OCI-LY1 (cell line): ENCODE results near the gene LGSN.
"Not testable (repeated sequence)": the region's sequence is repeated elsewhere in the genome, so short reads cannot be mapped to it uniquely, and the experiment has no call there.

ENCODE experiments used
- H2AFZ ChIP-seq: fragments of 200-600 bp; sonication (generic), shearing (Covaris generic); 2 replicates; pipeline ENCODE4 v1.6.0; 2014; ENCODE audit warnings: antibody characterized with exemption, mild to moderate bottlenecking, low read length
- H3F3A ChIP-seq: fragments of 200-600 bp; sonication (generic), shearing (Covaris generic); 2 replicates; pipeline ENCODE4 v1.6.0; 2014; ENCODE audit warnings: mild to moderate bottlenecking, antibody characterized with exemption, low read length, moderate library complexity; ENCODE audit not compliant: insufficient read depth
- H3K27ac ChIP-seq: fragments of 200-600 bp; sonication (generic); 2 replicates; pipeline ENCODE4 v1.5.1; 2014; ENCODE audit warnings: low read length, mixed run types, mild to moderate bottlenecking, low read depth; ENCODE audit not compliant: poor library complexity, severe bottlenecking
- H3K27me3 ChIP-seq: fragments of 200-600 bp; sonication (generic); 2 replicates; pipeline ENCODE4 v1.6.0; 2014; ENCODE audit warnings: antibody characterized with exemption, mild to moderate bottlenecking, low read length, moderate library complexity; ENCODE audit not compliant: insufficient read depth
- H3K36me3 ChIP-seq: fragments of 200-600 bp; sonication (generic); 2 replicates; pipeline ENCODE4 v1.6.1; 2014; ENCODE audit warnings: mild to moderate bottlenecking, antibody characterized with exemption, low read length, moderate library complexity, mixed read lengths; ENCODE audit not compliant: insufficient read depth
- H3K4me1 ChIP-seq: fragments of 200-600 bp; sonication (generic); 2 replicates; pipeline ENCODE4 v1.5.1; 2014; ENCODE audit warnings: mild to moderate bottlenecking, low read length, moderate library complexity; ENCODE audit not compliant: insufficient read depth, severe bottlenecking
- H3K4me2 ChIP-seq: fragments of 200-600 bp; sonication (generic), shearing (Covaris generic); 2 replicates; pipeline ENCODE4 v1.6.1; 2014; ENCODE audit warnings: low read length
- H3K4me3 ChIP-seq: fragments of 200-600 bp; sonication (generic); 2 replicates; pipeline ENCODE4 v1.5.1; 2014; ENCODE audit warnings: low read length, low read depth, mild to moderate bottlenecking, mixed read lengths; ENCODE audit not compliant: poor library complexity, severe bottlenecking
- H3K79me2 ChIP-seq: fragments of 200-600 bp; shearing (Covaris generic); 2 replicates; pipeline ENCODE4 v1.6.1; 2016; ENCODE audit warnings: mixed run types, low read length, mixed read lengths; ENCODE audit not compliant: insufficient read depth
- H3K9ac ChIP-seq: fragments of 200-600 bp; sonication (generic), shearing (Covaris generic); 2 replicates; pipeline ENCODE4 v1.6.1; 2014; ENCODE audit warnings: mild to moderate bottlenecking, low read length, mixed read lengths
- H3K9me2 ChIP-seq: fragments of 200-600 bp; sonication (generic), shearing (Covaris generic); 2 replicates; pipeline ENCODE4 v1.6.1; 2014; ENCODE audit warnings: low read depth, mild to moderate bottlenecking, low read length, mixed read lengths
- H3K9me3 ChIP-seq: fragments of 200-600 bp; shearing (Covaris generic); 2 replicates; pipeline ENCODE4 v1.6.1; 2014; ENCODE audit warnings: low read length, mixed read lengths
- H4K20me1 ChIP-seq: fragments of 200-600 bp; sonication (generic), shearing (Covaris generic); 2 replicates; pipeline ENCODE4 v1.6.0; 2016; ENCODE audit warnings: mild to moderate bottlenecking, low read length; ENCODE audit not compliant: insufficient read depth
- CTCF ChIP-seq: fragments of 200-600 bp; sonication (generic), shearing (Covaris generic); IDR thresholded peaks from 2 replicates; pipeline ENCODE4 v1.5.1; 2017; ENCODE audit warnings: mild to moderate bottlenecking, antibody characterized with exemption, low read length, moderate library complexity, mixed read lengths
- EZH2 ChIP-seq: fragments of 200-600 bp; sonication (generic), shearing (Covaris generic); IDR thresholded peaks from 2 replicates; pipeline ENCODE4 v1.8.0; 2017; ENCODE audit warnings: borderline replicate concordance, mixed run types, mild to moderate bottlenecking, antibody characterized with exemption, low read length, moderate library complexity, mixed read lengths

The LGSN gene

DNA sequence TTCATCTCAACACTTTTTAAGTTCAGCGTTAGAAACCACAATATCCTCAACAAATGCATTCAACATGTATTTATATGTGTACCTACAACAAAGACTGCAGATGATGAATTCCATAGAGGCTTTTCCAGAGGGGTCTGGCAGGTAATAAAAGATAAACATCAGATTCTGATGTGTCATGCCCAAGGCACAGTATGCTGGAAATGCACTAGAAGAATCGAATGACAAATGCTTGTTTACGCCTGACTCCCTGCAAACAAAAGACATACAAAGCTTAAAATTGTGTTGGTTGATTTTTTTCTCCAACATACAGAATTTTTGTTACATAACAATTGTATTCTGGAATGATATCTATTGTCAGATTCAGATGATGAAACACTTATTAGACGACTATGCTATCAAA is at the start of gene LGSN:
LGSN (minus strand) TSS at position 45 of the 400 bp plus-strand sequence; CDS start at position 5, 40 bp downstream.
- no peaks in the 10 kb centered on the region for H3F3A ChIP-seq
- no peak within 1 kb of the TSS for H3K27ac ChIP-seq
- no peak within 1 kb of the TSS for H3K9ac ChIP-seq
- no peaks in the 10 kb centered on the region for H3K4me1 ChIP-seq
- no peak within 1 kb of the TSS for H3K4me3 ChIP-seq
- TF ChIP-seq EZH2, result no peak
- TF ChIP-seq CTCF, result no peak
- no peaks in the 10 kb centered on the region for H3K27me3 ChIP-seq
- H3K9me2 ChIP-seq, result no peaks in the 10 kb centered on the region
- H3K9me3 ChIP-seq, result no peaks in the 10 kb centered on the region
- H3K79me2 ChIP-seq, result no peaks in the 10 kb centered on the region
- no peaks in the 10 kb centered on the region for H4K20me1 ChIP-seq
- H3K36me3 ChIP-seq, result no peaks in the 10 kb centered on the region
- no peak within 1 kb of the TSS for H3K4me2 ChIP-seq
- H2AFZ ChIP-seq, result no peak within 1 kb of the TSS

- no peak for TF ChIP-seq CTCF
- no peak overlapping the region for H2AFZ ChIP-seq
- H3K27ac ChIP-seq, result no peak overlapping the region
- H3K4me2 ChIP-seq, result no peak overlapping the region
- H3K9me2 ChIP-seq, result no peaks in the 10 kb centered on the region
- H3K9ac ChIP-seq, result no peak overlapping the region
- H4K20me1 ChIP-seq, result no peaks in the 10 kb centered on the region
- H3K79me2 ChIP-seq, result no peaks in the 10 kb centered on the region
- H3F3A ChIP-seq, result no peaks in the 10 kb centered on the region
- H3K4me1 ChIP-seq, result no peaks in the 10 kb centered on the region
- no peaks in the 10 kb centered on the region for H3K9me3 ChIP-seq
- no peaks in the 10 kb centered on the region for H3K36me3 ChIP-seq
- no peak overlapping the region for H3K4me3 ChIP-seq
- H3K27me3 ChIP-seq, result no peaks in the 10 kb centered on the region
Observed at GRCh38 chr6:63368347-63368746, 48.6 kb upstream of the LGSN start.

- not testable (repeated sequence) for H3K79me2 ChIP-seq, H2AFZ ChIP-seq, H3K9me3 ChIP-seq, H3K27me3 ChIP-seq, H3K9ac ChIP-seq, H3K4me3 ChIP-seq, H3K4me2 ChIP-seq, H3K27ac ChIP-seq, H3K36me3 ChIP-seq, H3K4me1 ChIP-seq, H4K20me1 ChIP-seq, H3K9me2 ChIP-seq, H3F3A ChIP-seq
Observed at GRCh38 chr6:63362500-63363120, 42.8 kb upstream of the LGSN start.

DNA sequence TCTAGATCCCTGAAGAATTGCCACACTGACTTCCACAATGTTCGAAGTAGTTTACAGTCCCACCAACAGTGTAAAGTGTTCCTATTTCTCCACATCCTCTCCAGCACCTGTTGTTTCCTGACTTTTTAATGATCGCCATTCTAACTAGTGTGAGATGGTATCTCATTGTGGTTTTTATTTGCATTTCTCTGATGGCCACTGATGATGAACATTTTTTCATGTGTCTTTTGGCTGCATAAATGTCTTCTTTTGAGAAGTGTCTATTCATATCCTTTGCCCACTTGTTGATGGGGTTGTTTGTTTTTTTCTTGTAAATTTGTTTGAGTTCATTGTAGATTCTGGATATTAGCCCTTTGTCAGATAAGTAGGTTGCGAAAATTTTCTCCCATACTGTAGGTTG is 37.6 kb upstream of the LGSN start:
- H3K4me2 ChIP-seq, H3F3A ChIP-seq, H3K79me2 ChIP-seq, H2AFZ ChIP-seq, H3K4me3 ChIP-seq, H3K27ac ChIP-seq, H3K9me2 ChIP-seq, H3K9me3 ChIP-seq, H4K20me1 ChIP-seq, H3K9ac ChIP-seq, H3K27me3 ChIP-seq, H3K36me3 ChIP-seq: not testable (repeated sequence)
- H3K4me1 ChIP-seq, result peaks cover 11% of the 10 kb centered on the region
